ENCODE measurements around the gene SLC25A26. TPM values are rescaled to one million over a fixed set of nuclear protein-coding genes. Genes with fewer than 3 reads are reported as not detected.

The SLC25A26 gene
- total RNA-seq, 1 donor from 2014 or later: 19.2 TPM

GRCh38 chr3:66312039-66312438 is 91.2 kb downstream of the SLC25A26 start:
- no peaks in the 10 kb centered on the region for H3K4me1 Mint-ChIP-seq
- H3K36me3 Mint-ChIP-seq: peaks cover 12% of the 10 kb centered on the region
- H3K9me3 Mint-ChIP-seq: peaks cover 32% of the 10 kb centered on the region
- H3K27me3 Mint-ChIP-seq (ENCODE audit: low read depth): no peaks in the 10 kb centered on the region
- TF ChIP-seq CTCF (IDR thresholded peaks at IDR 0.05; ENCODE audit: unreplicated experiment): no peak
- no peak overlapping the region for H3K4me3 Mint-ChIP-seq
- no peak overlapping the region for H3K27ac Mint-ChIP-seq
- no peak for DNase-seq (ENCODE audit: low spot score in 2 of 2, unreplicated experiment in 2 of 2)

- TF ChIP-seq CTCF (IDR thresholded peaks at IDR 0.05; ENCODE audit: unreplicated experiment): no peak
- no peak for DNase-seq (ENCODE audit: low spot score in 2 of 2, unreplicated experiment in 2 of 2)
- peaks cover 12% of the 10 kb centered on the region for H3K36me3 Mint-ChIP-seq
- H3K27me3 Mint-ChIP-seq (ENCODE audit: low read depth): no peaks in the 10 kb centered on the region
- H3K27ac Mint-ChIP-seq: no peak overlapping the region
- H3K4me3 Mint-ChIP-seq: no peak overlapping the region
- no peaks in the 10 kb centered on the region for H3K4me1 Mint-ChIP-seq
- H3K9me3 Mint-ChIP-seq: peaks cover 31% of the 10 kb centered on the region
These were observed 93.7 kb downstream of the SLC25A26 start for GRCh38 chr3:66314455-66314854.

GRCh38 chr3:66317750-66318376 is 97.1 kb downstream of the SLC25A26 start:
- Mint-ChIP-seq H3K4me1 (peaks cover 3% of the 10 kb centered on the region), H3K27me3 (ENCODE audit: low read depth) (no peaks in the 10 kb centered on the region)

GRCh38 chr3:66320390-66320789 is 99.6 kb downstream of the SLC25A26 start:
- Mint-ChIP-seq H3K4me1 (peaks cover 12% of the 10 kb centered on the region), H3K9me3 (peaks cover 13% of the 10 kb centered on the region), H3K27ac (no peak overlapping the region), H3K36me3 (peaks cover 5% of the 10 kb centered on the region), H3K4me3 (no peak overlapping the region), H3K27me3 (ENCODE audit: low read depth) (no peaks in the 10 kb centered on the region)
- DNase-seq (ENCODE audit: low spot score in 2 of 2, unreplicated experiment in 2 of 2): no peak
- TF ChIP-seq CTCF (IDR thresholded peaks at IDR 0.05; ENCODE audit: unreplicated experiment): no peak

More at GRCh38 chr3:66317750-66318376, 97.1 kb downstream of the SLC25A26 start:
- Mint-ChIP-seq H3K9me3 (peaks cover 29% of the 10 kb centered on the region), H3K4me3 (no peak overlapping the region), H3K36me3 (peaks cover 11% of the 10 kb centered on the region), H3K27ac (no peak overlapping the region)
- no peak for TF ChIP-seq CTCF (IDR thresholded peaks at IDR 0.05; ENCODE audit: unreplicated experiment)
- DNase-seq (ENCODE audit: low spot score in 2 of 2, unreplicated experiment in 2 of 2): no peak

- Mint-ChIP-seq H3K4me1 (peaks cover 12% of the 10 kb centered on the region), H3K36me3 (peaks cover 1% of the 10 kb centered on the region), H3K27me3 (ENCODE audit: low read depth) (no peaks in the 10 kb centered on the region), H3K27ac (no peak overlapping the region), H3K4me3 (no peak overlapping the region), H3K9me3 (peaks cover 6% of the 10 kb centered on the region)
- DNase-seq (ENCODE audit: low spot score in 2 of 2, unreplicated experiment in 2 of 2): no peak
- no peak for TF ChIP-seq CTCF (IDR thresholded peaks at IDR 0.05; ENCODE audit: unreplicated experiment)
These were observed 101.6 kb downstream of the SLC25A26 start for GRCh38 chr3:66322436-66322835.
